GM19043 (cell line): Measurements from ENCODE around the gene UBASH3A.

Experiments used
- ATAC-seq: cut with Tn5 transposase; IDR thresholded peaks from one replicate; pipeline ENCODE4 v1.9.1; 2021; ENCODE audit warnings: low read depth; ENCODE audit not compliant: unreplicated experiment

Gene UBASH3A

DNA sequence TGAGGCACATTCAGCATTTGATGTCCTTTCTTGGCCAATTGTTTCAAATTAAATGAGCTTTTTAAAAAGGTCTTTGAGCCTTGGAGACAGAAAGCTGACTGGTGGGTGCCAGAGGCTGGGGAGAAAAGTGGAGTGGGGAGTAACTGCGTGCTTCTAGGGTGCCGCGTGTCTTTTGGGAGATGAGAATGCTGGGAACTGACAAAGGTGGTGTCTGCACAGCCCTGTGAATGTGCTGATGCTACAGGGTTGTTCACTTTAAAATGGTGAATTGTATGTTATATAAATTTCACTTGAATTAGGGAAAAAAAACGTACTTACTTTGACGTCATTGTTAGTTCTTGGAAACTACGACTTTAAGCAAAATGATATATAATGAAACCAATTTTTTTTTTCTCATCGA, 29.2 kb upstream of the UBASH3A start:
- ATAC-seq: no peak

DNA sequence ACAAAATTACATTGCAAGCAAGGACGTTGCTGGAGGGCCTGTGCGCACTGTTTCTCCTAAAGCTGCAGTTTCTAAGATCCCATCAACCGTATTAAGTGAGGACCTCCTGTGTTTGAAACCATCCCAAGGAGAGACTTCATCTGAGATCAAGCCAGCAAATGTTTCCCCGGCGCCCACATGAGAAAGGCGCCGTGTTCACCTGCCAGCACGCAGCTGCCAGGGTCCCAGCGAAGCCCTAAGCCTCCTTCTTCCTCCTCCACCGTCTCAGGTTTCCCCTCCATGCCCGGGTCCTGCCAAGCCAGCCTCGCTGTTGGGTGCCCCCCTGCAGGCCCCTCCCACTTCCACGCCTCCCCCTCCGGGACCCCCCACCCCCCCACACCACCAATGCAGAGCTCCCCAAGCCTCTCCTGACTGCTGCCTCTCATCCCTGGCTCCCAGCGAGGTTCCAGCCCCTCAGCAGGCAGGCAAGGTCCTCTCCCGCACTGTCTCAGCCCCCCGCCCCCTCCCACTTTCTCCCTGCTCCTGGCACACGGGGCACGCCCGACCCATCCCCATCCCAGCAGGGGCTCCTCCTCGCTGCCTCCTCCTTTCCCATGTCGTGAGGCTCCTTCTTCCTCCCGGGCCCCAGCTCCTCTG, 28.7 kb upstream of the UBASH3A start:
- no peak for ATAC-seq

DNA sequence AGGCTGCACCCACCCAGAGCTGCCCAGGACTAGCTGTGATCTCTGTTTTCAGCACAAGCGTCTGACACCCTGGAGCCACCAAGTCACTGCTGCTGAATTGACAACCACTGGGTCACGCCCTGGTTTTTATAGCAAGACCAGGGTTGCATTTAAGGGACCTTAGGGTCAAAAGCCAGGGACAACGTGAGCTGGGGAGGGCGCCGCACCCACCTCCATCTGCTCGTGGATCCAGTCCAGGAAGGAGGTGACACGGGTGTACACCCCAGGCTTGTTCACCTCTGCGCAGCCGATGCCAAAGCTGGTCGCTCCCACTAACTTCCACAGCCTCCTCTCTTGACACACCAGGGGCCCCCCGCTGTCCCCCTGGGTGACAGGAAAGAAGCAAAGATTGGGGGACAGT, 28.2 kb upstream of the UBASH3A start:
- ATAC-seq: no peak

GRCh38 chr21:42375966-42376337, 27.8 kb upstream of the UBASH3A start:
- no peak for ATAC-seq

- ATAC-seq: no peak
These were observed 27.2 kb upstream of the UBASH3A start for GRCh38 chr21:42376338-42376982.

DNA sequence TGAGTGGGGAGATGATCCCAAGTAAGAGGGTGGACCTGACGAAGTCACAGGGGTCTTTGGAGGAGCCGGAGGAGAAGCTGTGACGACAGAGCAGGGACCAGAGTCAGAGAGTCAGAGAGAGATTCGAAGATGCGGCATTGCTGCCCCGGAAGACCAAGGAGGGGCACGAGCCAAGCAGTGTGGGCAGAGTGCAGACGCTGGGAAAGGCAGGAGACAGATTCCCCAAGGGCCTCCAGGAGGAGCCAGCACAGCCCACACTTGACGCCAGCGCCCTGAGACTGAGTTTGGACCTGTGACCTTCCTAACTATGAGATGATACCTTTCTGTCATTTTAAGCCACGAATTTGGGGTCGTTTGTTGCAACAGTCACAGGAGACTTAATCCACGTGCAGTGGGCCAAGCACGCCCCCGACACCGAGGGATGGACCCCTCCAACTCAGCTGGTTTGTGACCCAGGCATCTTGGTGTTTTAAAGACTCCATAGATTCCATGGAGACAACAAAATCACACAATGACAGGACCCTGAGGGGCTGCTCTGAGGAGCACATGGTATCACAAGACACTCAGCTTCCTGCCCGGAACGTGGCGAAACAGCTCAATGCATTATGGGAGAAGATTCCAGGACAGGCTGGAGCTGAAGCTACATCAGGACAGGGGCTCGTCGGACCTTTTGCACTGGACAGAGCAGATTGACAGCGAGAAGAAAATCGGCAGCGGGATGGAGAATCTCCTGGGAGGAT, 26.3 kb upstream of the UBASH3A start:
- ATAC-seq: no peak

GRCh38 chr21:42377951-42378340, 25.8 kb upstream of the UBASH3A start:
- ATAC-seq: no peak

DNA sequence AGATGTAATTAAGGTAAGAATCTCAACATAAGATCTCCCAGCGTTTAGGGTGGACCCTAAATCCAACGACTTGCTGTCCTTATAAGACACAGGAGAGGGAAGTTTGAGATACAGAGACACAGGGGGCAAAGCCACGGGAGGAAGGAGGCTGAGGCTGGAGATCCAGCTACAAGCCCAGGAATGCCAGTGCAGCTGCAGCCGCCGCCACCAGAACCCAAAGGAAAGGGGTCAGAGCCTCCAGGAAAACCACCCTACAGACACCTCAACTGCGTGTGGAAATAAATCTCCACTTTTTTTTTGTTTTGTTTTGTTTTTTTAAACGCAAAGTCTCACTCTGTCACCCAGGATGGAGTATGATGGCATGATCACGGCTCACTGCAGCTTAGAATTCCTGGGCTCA, 25.3 kb upstream of the UBASH3A start:
- ATAC-seq: no peak

- no peak for ATAC-seq
These were observed 24.1 kb upstream of the UBASH3A start for GRCh38 chr21:42379426-42380215.

- ATAC-seq: no peak
These were observed 22.2 kb upstream of the UBASH3A start for GRCh38 chr21:42381347-42381984.

GRCh38 chr21:42382915-42383314, 20.8 kb upstream of the UBASH3A start:
- ATAC-seq: no peak

DNA sequence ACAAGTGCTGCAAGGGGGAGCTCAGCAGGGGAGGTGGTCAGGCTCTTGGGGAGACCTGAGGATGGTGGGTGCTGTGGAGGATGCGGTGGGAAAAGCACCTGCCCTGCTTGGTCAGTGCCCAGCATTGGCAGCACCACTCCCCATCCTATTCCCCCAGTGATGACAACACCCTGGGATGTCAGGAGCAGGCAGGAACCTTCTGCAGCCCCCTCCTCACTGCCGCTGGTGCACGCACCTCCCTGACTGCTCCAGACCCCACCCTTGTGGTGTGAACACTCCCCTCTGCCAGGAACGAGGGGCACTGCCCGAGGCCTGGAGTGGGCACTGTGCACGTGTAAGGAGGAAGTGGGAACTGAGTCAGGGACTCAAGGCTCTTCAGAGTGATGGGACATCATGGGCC, 20.4 kb upstream of the UBASH3A start:
- no peak for ATAC-seq

GRCh38 chr21:42384156-42384945, 19.4 kb upstream of the UBASH3A start:
- ATAC-seq: no peak

- ATAC-seq: no peak
These were observed 18.7 kb upstream of the UBASH3A start for GRCh38 chr21:42384989-42385388.

GRCh38 chr21:42385619-42386018, 18.1 kb upstream of the UBASH3A start:
- ATAC-seq: no peak

DNA sequence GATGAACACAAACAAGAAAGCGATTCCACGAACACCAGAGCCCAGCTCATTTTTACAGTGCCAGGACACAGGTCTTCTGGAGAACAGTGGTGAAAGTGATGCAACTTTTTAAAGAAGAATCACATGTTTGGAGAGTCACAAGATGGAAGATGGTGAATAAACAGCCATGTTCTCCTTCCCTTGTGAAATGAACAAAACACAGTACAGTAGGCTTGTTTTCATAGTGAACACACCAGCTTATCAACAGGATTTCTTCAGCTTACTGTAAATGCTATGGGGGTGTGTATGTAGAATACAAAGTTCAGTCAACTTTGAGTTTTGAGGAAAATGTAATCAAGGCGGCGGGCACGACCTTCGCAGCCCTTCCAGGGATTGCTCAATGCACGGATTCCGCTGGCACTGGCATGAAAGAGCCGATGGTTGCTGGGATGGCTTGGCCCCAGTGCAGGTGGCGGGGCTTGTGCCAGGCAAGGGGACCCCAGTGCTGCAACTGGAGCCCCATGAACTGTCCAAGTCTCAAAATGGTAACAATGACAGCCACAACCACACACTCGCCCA, 17.6 kb upstream of the UBASH3A start:
- no peak for ATAC-seq

- no peak for ATAC-seq
These were observed 16.5 kb upstream of the UBASH3A start for GRCh38 chr21:42387164-42387563.

- no peak for ATAC-seq
These were observed 15.8 kb upstream of the UBASH3A start for GRCh38 chr21:42387843-42388340.

DNA sequence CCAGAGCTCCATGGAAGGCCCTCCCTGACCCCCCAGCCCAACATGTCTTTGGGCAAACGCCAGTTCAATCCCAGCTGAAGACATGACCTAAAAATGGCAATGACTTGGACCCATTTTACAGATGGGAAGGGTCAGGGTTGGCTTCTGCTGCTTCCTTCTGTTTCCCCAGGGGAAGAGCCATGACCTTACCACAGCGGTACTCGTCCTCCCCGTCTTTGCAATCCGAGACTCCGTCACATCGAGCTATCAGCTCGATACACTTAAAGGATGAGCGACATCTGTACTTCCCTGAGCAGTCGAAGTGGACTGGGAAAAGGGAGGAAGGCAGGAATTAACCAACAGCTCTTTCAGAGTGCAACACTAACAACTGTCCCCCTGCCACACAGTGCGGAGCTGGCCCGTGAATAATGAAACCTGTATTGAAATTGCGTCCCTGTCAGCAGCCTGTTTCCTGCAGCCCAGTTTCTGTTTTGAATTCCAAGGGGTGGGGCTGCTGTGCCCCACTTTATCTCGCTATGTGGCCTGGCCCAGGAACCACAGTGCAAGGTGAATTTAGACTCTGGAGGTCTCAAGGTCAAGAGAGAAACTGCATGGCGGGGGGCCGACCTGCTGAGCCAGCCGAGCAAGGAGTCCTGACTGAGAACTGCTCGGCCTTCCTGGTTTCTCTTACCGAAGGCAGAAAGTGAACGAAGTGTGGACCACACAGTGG, 14.8 kb upstream of the UBASH3A start:
- ATAC-seq: no peak
